Right ventricle myocardium inferior (tissue), 1 donor: ENCODE measurements around the gene GAN. TPM values are rescaled to one million over a fixed set of nuclear protein-coding genes. Genes with fewer than 3 reads are reported as not detected.

Source experiments
- ATAC-seq: fragments of 200-7000 bp; cut with Tn5 transposase; one replicate; pipeline ENCODE4 v1.9.1; 2020; ENCODE audit warnings: mild to moderate bottlenecking, moderate library complexity
- DNase-seq: peaks from one replicate; pipeline ENCODE4 v3.0.0; 2021; ENCODE audit errors: missing footprints
- intact Hi-C: fragments of 100-400 bp; cut with DNase I; formaldehyde crosslinking; loops from one replicate; pipeline ENCODE4 v1.11.0; 2022
- total RNA-seq: library from RNA; stranded (reverse); fragmentation: NEBNext Ultra II Directional; extraction: Animal tissue kit (Norgen Biotek cat#: 25700); gene quantifications from one replicate; pipeline ENCODE4 v1.2.1, GENCODE V29; 2021
- donor health status: DM: no; HTN: yes; CAD: no; lungs with severe emphysema.

Gene GAN
- total RNA-seq, 1 donor from 2014 or later, result 8.5 TPM

DNA sequence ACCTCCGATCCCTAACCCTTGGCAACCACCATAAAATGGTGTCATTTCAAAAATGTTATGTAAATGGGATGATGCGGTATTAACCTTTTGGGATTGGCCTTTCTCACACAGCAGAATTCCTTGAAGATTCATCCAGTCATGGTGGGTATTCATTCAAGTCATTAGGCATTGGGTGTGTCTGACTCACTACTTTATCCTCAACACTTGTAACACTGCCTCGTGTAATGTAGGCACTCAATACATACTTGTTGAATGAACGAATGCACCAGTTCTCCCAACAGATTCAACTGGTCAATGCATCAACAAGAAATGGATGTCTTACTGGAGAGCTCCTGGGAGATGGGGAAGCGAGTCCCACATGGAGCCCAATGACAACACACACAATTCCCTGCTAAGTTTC, 21.8 kb upstream of the GAN start:
- DNase-seq, result no peak
- intact Hi-C loops, result no loop called here

DNA sequence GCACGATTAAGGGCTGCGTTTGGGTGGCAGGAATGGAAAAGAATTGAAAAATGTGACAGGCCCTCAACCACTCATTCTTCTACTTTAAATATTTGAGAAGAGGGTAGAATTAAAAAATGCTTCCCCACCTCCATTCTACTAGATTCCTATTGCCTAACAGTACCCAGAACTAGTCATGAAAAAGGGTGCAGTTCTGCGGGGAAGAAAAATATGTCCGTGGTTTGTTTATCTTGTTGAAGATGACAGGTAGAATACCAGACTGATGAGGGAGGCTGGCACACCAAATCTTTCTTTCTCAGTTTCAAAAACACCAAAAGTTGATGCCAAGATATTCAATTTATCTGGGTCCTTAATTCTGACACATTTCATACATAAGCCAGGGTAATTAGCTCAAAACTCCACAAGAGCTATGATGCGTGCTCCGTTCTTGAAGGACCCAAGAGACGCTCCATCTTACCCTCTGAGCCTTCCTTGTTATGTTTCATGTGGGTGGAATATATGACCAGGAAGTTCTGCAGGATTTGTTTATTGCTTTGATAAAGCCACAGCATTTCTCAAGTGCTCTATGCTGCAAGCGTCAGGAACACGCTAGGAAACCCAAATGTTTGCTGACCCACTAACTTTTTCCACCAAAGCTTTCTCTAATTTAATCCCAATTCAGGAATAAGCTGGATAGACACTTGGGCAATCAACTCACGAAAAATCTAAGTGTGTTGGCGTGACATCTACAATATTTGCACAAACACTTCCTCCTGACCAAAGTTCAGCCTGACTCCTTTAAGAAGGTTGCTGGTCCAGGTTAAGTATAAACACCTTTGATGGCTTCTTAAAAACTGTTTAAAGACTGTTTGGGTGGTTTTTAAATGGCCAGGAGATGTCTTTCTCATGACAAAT, 20.6 kb upstream of the GAN start:
- DNase-seq (no peak), ATAC-seq (no peak)
- intact Hi-C loops, result no loop called here

More for the DNA sequence above, 21.8 kb upstream of the GAN start:
- ATAC-seq, result no peak

DNA sequence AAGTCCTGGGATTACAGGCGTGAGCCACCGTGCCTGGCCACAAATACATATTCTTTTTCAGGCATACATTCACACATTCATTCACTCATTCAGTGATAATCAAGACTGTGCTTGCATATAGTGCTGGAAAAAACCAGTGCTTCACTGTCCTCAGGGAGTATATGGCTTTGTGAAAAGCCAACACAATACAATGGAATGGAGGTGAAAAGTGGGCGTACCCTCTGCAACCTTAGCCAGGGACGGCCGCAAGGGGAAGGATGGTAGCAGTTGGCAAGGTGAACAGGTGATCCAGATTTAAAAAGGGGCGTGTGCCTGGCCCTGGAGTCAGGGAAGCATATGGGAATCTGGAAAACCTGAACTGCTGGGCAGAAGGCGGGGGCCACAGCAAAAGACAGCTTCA, 18.1 kb upstream of the GAN start:
- intact Hi-C loops, result no loop called here
- ATAC-seq (no peak), DNase-seq (no peak)

DNA sequence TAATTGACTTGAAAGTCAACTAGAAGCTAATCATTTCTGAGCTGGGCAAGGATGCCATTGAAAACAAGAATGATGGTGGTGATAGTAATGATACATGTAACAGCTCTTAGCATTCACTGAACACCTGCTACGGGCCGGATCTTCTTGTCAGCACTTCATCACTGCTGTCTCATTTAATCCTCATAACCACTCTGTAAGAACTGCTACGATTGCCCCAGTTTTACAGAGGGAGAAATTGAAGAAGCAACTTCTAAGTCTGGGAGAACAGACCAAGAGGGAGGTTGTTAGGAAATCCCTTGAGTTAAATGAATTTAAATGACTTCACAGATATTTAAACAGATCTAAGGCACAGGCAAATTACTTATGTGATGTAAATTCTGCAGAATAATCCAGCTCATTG, 7.0 kb upstream of the GAN start:
- ATAC-seq (no peak), DNase-seq (no peak)
- intact Hi-C loops, result no loop called here

DNA sequence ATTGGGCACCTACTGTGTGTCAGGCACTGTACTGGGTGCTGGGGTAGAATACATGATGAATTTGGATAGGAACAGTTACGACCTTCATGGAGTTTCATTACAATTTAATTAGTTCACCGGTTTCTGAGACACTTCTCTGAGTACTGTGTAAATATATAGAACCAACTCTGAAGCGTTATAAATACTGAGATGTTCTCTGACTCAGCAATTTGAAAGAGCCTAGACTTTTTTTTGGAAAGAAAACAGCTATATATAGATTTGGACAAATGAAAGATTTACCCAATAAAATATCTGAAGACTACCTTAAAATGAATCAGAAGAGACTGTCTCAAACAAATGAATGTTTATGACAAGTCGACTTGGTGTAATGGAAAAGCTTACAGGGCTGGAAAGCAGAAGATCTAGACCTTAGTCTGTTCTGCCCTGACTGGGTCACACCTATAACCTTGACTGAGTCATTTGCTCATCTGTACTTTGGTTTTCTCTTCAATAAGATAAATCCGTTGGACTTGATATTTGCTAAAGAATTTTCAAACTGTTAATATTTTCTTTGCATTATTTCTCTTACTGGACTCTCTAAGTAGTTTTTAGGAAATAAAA, 4.6 kb upstream of the GAN start:
- intact Hi-C loops, result loop anchor here (10.0 kb wide), 2 partner anchors 45 to 85 kb away; no protein-coding TSS in a partner anchor
- ATAC-seq, result no peak
- no peak for DNase-seq

DNA sequence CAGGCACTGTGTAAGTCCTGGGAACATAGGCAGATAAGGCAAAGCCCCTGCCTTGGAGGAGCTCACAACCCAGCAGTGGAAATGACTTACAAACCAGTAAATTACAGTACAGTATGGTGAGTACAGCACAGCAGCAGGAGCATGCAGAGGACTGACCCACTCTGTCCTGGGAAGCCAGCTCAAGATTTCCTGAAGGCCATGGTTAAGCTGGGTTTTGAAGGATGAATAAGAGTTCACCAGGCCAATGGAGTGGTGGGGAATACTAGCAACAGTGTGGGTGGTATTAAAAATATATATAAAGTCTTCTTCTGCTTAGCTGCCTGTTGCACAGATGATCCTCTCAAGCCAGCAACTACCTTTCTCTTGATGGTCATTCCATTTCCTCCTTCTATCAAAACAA, 3.0 kb upstream of the GAN start:
- intact Hi-C loops, result loop anchor here (10.0 kb wide), 2 partner anchors 47 to 87 kb away; no protein-coding TSS in a partner anchor
- ATAC-seq (no peak), DNase-seq (no peak)

DNA sequence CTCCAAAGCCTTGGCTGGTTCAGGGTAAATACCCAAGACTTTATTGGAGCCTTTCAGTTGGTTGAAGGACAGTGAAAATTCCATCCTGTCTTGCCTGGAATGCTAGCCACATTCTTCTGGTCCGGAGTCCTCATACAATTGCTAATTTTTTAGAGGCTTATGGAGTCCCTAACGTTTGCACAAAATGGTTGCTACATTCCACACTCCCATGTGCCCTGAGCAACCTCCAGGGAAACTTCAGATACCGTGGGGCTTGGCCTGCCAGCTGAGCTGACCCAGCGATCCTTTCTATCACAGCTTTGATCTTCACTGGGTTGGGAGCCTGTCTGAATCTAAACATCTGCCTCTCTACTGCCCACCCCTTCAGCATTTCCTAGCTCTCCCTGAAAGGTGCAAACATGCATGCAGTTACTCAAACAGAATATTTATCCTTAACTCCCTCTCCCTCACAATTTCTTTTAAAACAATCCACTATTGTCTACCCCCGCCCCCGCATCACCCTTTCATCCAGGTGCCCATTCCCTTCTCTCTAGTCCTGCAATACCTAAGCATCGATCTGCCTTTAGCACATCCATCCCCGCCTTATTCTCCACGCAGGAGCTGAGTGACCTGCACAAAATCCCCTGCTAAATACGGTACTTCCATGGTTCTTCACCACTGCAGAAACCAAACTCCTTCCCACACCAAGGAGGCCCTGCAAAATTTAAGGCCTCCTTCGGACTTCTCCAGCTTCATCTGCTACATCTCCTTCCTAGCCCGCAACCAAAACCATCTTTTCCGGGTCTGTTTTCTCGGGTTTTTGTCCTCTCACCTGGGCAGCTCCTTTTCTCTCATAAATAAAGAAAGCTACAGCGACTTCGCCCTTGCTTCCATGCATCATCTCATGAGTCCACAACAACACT, 810 bp upstream of the GAN start:
- ATAC-seq, result no peak
- DNase-seq, result no peak
- intact Hi-C loops, result loop anchor here (10.0 kb wide), 2 partner anchors 49 to 89 kb away; no protein-coding TSS in a partner anchor

DNA sequence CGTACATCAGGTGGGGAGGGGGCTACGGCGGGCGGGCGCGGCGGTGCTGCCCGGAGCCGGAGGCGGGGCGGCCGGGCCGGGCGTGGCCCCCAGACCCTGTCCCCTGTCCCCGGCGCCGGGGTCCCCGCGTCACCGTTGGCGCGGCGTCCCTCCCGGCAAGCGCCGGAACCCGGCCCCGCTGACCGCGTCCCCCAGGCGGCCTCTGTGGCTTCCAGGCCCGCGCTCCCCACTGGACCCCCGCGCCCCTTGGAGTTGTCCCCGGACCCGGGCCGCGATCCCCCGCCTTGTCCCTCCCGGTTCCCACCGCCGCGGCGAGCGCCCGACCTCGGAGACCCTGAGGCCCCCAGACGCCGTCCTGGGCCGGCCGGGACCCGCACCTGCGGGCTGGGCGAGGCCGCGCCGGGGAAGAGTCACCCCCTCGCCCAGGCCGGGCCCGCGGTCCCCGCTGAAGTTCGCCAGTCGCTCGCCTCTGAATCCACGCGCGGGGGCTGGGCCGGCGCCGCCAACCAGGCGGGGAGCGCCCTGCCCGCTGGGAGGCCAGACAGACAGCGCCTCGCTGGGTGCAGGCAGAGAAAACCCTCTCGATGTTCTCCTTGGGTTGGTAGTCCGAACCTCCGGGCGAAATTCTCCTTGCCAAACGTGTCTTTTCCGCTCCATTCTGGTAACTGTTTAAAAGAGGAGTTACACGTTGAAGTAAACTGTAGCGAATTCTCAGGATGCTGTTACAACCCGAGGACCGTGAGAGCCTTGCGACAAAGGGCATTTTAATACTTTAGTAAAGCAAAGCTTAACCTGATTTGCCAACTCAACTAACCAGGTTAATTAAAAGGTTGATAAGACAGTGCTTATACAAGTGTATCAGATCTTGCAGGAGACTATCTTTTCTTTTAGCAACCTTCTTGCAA, 761 bp downstream of the GAN start:
- DNase-seq, result peak; percentile 81
- intact Hi-C loops, result loop anchor here (5.0 to 10.0 kb wide), 3 partner anchors 51 to 278 kb away; partner anchors contain the start of gene ATMIN
- peak; percentile 56 for ATAC-seq

DNA sequence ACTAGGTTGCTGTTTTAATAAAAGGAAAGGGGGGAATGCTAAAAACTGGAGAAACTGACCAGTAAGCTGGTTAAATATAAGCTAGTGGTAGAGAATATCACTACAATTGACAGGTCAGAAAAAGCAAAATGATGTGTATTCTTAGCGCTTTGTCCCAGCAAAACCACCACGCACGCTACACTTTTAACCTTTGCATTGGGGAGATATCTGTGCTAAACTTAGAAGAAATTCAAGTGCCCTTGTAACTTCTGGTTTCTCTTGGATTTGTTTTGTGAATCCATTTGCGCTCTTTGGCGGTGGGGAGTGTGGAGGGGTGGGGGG, 1.4 kb downstream of the GAN start:
- ATAC-seq (no peak), DNase-seq (no peak)
- intact Hi-C loops, result loop anchor here (5.0 to 10.0 kb wide), 3 partner anchors 51 to 279 kb away; partner anchors contain the start of gene ATMIN

DNA sequence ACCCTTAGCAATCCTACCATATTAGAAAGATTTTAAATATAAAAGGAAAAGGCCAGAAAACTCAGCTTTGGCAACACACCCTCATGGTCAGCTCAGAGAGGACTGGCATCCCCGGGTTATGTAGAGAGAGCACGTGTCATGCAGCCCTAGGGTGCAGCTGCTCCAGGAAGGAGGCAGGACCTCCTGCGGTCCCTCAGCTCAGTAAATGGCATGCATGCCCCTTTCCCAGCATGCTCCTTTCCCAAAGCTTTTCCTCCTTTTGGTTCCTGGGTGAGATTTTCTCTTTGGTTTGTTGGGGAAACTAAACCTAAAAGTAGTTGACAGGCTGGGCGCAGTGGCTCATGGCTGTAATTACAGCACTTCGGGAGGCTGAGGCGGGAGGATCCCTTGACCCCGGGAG, 3.9 kb downstream of the GAN start:
- DNase-seq (no peak), ATAC-seq (no peak)
- intact Hi-C loops, result loop anchor here (5.0 to 10.0 kb wide), 3 partner anchors 54 to 281 kb away; partner anchors contain the start of gene ATMIN

DNA sequence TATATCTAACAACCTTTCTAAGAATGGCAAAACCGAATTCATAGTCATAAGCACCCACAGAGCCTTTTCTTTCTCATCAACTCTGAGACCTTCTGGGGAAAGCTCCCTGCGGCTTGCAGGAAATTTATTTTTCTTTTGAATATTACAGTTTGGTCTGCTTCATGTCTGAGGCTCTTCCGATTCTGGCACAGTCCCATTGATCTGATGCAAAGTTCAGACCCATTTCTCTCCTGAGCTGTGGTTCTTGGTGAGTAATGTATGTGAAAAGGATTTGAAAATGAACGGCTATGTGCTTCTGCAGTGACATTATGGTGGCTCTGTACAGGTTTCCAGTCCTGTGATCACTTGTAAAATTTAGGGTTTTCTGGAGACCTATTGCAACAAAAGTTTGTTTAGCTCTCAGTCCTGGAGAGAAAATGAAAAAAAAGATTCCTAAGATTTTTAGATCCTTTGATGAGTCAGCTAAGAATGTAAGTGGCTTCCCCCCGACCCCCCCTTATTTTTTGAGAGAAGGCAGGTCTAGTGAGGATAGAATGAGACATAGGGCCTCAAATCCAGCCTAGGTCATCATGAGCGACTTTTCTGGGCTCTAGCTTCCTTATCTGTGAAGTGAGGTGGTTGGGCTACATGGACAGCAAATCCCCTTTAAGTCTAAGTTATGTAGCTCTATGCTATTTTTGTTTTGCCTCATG, 4.6 kb downstream of the GAN start:
- ATAC-seq (no peak), DNase-seq (no peak)
- intact Hi-C loops, result loop anchor here (5.0 to 10.0 kb wide), 3 partner anchors 55 to 282 kb away; partner anchors contain the start of gene ATMIN

DNA sequence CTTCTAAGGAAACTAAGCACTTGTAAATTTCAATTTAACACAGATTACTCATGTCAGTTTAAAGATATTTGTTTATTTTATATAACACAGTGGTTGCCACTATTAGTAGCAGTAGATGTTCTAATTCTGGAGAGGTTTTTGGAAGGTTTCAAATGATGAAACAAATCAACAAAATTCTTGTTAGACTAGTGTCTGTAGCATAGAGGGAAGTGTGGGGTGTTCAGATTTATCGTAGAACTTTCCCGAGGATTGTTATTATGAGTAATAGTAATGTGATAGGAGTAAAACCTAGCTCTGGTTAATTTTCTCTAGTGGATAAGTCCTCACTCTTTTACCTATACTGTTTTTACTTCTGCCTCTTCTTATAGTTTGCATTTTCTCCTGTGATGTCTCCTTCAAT, 6.3 kb downstream of the GAN start:
- no peak for ATAC-seq
- intact Hi-C loops, result no loop called here
- no peak for DNase-seq

DNA sequence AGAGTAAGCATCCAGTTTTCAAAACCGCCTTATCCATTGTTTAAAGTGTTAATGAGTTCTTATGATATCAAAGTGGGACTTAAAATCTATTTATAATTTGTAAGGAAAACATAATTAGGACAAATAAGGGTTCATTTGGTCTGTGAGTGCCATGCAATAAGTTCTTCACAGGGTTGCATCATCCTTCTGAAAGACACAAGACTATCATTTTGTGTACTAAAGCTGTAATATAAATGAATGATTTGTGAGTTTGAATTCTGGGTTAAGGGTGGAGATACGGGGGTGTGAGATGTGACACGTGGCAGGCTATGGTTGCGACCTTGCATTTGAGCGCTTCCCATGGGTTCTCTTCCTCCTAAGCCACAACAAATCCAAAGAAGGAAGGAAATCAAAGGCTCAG, 6.8 kb downstream of the GAN start:
- intact Hi-C loops, result no loop called here
- DNase-seq (no peak), ATAC-seq (no peak)

DNA sequence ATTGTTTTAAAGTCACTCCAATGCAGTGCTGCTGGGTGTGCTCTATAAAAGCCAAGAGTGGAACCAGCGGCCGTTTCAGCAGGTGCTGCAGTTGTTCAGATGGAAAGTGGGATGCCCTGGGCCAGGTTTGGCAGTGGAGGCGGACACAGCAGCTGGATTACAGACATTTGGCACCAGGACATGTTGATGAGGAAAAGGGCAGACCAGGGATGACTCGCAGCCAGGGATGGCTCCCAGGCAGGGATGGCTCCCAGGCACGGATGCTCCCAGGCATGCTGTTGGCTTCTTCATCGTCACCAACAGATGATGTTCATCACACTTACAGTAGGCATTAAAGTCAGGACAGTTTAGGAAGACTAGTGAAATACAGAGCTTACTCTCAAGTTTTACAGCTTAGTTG, 10.0 kb downstream of the GAN start:
- DNase-seq (no peak), ATAC-seq (no peak)
- intact Hi-C loops, result no loop called here

DNA sequence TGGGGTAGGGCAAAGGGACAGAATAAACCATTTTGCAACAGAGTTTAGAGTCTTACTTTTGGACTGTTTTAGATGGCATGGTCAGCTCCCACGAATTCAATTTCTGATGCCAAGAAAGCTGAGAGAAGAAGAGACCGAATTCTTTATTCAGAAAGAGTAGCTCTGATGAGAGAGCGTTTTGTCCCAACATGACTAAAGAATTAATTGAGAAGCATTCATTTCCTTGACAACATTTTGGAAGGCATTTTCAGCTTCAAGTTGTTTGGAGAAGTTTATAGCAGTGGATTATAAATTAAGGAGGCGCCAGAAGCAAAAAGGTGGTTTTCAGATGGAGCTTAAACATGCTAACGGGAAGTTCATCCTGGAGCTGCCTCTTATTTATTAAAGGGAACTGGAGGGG, 12.2 kb downstream of the GAN start:
- ATAC-seq, result no peak
- no peak for DNase-seq
- intact Hi-C loops, result no loop called here

DNA sequence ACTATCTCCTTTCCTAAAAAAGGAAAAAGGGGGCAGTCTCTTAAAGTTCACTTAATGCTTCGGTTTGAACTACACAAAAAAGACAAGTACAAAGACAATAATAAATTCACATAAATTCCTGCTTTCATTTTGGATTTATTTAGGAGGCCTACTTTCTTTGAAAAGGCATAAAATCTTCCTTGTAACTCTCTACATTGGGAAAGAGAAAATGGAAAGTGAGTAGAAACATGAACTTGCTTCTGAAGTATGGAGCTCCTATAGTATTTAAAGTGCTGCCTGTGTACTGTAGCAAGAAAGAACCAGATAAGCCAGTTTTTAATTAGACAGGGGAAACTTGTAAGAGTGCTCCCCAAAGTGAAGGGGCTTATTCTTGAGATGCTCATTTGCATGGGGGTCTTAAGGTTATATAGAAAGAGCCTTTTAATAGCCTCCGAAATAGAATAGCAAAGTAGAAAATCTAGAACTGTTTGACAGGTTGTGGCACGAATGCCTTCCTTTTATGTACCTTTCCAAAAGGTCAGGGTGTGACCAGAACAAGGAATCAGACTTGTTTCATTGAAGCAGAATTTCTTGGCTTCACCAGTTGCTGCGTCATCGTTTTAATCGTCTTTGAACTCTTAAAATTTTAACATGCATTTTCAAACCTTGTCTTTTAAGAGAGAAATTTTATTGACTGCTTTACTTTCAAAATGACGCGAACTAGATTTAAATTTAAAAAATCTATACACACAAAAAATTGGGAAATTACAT, 12.9 kb downstream of the GAN start:
- intact Hi-C loops, result no loop called here
- no peak for DNase-seq
- no peak for ATAC-seq

DNA sequence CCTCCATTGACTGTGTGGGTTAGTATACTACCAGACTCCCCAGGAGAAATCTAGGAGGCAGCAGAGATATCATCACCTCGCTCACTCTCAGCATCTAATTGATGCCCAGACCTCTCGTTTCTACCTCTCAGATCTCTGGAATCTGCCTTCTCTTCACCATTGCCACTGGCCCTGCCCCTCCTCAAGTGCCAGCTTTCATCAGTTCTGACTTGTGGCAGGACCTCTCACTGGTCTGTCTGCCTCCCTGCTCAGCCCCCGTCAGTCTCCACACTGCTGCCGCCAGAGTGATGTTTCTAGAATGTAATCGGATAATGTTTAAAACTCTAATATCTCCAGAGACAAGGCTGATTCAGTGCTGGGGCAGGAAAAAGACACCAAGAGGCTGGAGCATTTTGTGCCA, 15.2 kb downstream of the GAN start:
- DNase-seq (no peak), ATAC-seq (peak; percentile 65)
- intact Hi-C loops, result no loop called here
